ENCODE data around the gene ZNF787.

DNA sequence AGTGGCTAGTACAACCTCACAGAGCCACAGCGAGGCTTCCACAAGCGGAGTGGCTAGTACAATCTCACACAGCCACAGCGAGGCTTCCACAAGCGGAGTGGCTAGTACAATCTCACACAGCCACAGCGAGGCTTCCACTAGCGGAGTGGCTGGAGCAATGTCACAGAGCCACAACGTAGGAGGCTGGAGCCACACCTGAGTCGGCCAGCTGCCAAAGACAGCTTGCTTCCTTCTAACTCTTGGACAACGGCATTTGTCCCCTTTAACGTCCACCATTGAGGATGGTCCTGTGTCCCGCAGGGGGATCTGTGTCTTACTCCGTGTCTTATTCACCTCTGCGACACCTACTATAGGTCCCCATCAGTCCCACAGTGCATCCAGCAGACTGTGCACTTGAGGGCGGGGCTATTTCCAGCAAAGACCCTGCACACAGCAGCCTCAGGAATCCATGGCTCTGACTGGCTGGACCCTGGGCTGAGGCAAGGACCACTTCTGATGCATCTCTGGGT, 3.7 kb downstream of the ZNF787 start:
- no peak for TF ChIP-seq FOXM1 (IDR thresholded peaks at IDR 0.05; ENCODE audit: borderline replicate concordance)
- no peak for TF ChIP-seq SUZ12 (IDR thresholded peaks at IDR 0.05)
- no peak for TF ChIP-seq SP1 (IDR thresholded peaks at IDR 0.05)
- no peak for TF ChIP-seq NFRKB (IDR thresholded peaks at IDR 0.05)
- TF ChIP-seq, protein P1, sequence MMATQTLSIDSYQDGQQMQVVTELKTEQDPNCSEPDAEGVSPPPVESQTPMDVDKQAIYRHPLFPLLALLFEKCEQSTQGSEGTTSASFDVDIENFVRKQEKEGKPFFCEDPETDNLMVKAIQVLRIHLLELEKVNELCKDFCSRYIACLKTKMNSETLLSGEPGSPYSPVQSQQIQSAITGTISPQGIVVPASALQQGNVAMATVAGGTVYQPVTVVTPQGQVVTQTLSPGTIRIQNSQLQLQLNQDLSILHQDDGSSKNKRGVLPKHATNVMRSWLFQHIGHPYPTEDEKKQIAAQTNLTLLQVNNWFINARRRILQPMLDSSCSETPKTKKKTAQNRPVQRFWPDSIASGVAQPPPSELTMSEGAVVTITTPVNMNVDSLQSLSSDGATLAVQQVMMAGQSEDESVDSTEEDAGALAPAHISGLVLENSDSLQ (IDR thresholded peaks at IDR 0.05): no peak
- no peak for TF ChIP-seq L3MBTL2 (conservative IDR thresholded peaks at IDR 0.05)
- TF ChIP-seq TARDBP (IDR thresholded peaks at IDR 0.05): no peak
- TF ChIP-seq HDGF (IDR thresholded peaks at IDR 0.05; ENCODE audit: borderline replicate concordance): no peak
- TF ChIP-seq ELF4 (IDR thresholded peaks at IDR 0.05): no peak
